A549 (cell line): ENCODE measurements around the gene SARDH.

Experiments used
- BHLHE40 ChIP-seq: IDR thresholded peaks from 2 replicates; pipeline ENCODE4 v1.6.1; 2012; ENCODE audit warnings: low read depth, low read length, inconsistent platforms
- EP300 ChIP-seq, 2 experiments: fragments of >200 bp; sonication (Bioruptor Twin); formaldehyde crosslinking; IDR thresholded peaks; 2 replicates in 1 of 2; 3 replicates in 1 of 2; pipeline ENCODE4 v1.6.1; 2016 to 2017
- POLR2AphosphoS2 ChIP-seq: conservative IDR thresholded peaks from 2 replicates; pipeline ENCODE4 v1.6.1; 2012; ENCODE audit warnings: low read length, improper control_type of control experiment, inconsistent platforms

GRCh38 chr9:133619791-133620190 is 118.4 kb downstream of the SARDH start:
- TF ChIP-seq BHLHE40 (no peak), POLR2AphosphoS2 (no peak), EP300 (IDR thresholded peaks at IDR 0.05) (no peak)
